Amniotic stem cell (primary cell): ENCODE results near the gene CCNL2.

Experiments
- DNase-seq: peaks from one replicate; lab custom pipeline; 2025; lab: John Stamatoyannopoulos, UW

The CCNL2 gene

DNA sequence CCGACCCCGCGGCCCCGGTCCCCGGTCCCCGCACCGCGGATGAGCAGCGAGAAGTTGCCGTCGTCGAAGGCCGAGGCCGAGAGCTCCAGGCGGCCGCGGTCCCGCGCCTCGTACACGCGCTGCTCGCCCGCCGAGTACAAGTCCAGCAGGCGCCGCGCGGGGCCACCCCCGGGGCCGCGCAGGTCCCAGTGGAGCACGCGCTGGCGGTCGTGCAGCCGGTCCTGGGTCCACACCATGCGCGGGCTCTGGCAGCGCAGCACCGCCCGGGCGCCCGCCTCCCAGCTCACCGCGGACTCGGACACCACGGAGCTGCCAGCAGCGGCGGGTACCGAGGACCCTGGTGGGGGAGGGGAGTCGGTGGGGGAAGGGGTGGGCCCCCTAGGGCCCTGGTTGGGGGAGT is 43.7 kb downstream of the CCNL2 start:
- DNase-seq, result no peak

DNA sequence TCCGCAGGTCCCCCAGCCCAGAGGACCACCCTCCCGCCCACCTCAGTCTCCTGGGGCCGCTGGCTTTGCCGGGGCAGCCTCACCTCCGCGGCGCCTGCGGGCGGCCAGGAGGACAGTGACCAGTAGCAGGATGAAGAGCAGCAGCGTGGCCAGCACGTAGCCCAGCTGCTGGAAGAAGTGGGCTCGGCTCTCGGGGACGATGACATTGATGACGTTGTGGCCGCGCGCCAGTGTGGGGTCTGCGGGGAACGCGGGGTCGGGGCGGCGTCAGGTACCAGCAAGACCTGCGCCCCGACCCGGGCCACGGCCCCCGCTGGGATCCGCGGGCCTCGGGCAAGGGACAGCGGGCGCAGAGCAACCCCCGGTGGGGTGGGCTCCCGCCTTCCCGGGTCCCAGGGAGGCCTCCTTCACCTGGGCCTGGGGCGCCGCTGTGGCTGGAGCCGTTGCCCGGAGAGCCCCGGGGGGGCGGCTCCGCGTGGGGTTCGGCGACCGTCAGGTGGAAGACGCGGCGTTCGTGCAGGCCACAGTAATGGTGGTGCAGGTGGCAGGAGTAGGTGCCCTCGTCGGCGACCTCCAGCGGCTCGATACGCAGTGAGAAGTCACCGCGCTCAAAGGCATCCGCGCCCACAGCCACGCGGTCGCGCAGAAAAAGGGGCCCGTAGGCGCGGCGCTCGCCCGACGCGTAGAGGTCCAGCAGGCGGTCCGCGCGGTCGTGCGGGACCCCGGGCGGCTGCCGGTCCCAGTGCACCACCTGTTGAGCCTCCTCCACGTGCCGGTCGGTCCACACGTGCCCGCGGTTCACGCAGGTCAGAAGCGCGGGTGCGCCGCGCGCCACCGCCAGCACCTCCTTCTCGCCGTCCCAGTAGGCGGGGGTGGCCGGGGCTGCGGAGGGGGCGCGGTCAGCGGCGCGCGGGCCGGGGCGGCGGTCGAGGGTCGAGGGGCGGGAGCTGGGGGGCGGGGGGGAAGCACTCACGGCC is 44.6 kb downstream of the CCNL2 start:
- no peak for DNase-seq

DNA sequence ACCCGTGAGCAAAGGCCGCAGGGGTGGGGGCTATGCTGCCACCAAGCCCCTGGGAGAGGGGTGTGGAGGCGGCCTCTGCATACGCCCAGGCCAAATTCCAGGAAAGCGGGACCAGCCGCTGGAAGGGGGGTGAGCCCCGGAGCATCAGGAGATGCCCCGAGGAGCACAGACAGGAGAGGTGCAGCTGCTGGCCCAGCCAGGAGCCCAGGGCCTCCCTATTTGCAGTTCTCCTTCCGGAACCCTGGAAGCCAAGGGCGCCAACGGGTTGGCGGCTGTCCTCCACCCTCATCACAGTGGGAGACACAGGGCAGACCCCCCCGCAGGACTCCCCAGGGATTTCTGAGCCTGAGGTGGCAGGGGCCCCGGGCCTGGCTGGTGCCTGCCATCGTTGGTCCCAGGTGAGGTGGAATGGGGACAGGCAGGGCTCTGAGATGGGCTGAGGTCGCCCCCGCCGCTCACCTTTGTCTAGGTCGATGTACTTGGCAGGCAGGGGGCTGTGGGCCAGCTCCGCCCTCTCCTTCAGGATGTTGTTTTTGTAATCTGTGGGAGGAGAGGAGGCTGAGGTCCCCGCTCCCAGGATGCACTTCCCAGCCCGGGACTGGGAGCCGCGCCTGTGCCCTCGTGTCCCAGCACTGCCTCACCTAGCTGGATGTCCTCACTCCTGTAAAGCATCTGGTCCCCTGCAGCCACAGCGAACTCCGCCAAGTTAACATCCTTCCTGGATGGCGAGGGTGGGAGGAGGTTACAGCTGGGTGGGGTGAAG is 45.6 kb downstream of the CCNL2 start:
- no peak for DNase-seq

DNA sequence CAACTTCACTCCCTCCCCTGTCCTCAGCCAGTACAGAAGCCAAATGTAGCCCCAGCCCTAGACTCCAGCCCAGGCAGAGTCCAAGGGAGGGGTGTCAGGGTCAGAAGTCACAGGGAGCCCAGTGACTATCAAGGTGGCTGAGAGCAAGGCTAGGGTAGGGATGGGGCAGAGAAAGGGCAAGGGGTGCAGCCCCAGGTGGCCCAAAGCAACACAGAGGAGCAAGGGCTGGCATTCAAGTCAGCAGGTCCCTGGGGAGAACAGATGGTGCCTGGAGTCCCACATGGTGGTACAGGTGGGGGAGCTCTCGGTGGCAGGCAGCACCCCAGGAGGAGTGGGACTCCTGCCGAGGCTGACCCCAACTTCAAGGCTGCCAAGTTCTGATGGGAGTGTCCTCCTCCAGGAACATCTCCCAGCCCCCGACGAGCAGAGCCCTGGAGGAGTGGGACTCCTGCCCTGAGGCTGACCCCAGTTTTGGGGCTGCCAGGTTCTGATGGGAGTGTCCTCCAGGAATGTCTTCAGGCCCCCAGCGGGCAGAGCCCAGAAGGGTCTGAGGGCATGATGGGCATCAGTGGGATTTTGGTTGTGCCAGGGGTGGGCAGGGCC is 46.2 kb downstream of the CCNL2 start:
- no peak for DNase-seq

DNA sequence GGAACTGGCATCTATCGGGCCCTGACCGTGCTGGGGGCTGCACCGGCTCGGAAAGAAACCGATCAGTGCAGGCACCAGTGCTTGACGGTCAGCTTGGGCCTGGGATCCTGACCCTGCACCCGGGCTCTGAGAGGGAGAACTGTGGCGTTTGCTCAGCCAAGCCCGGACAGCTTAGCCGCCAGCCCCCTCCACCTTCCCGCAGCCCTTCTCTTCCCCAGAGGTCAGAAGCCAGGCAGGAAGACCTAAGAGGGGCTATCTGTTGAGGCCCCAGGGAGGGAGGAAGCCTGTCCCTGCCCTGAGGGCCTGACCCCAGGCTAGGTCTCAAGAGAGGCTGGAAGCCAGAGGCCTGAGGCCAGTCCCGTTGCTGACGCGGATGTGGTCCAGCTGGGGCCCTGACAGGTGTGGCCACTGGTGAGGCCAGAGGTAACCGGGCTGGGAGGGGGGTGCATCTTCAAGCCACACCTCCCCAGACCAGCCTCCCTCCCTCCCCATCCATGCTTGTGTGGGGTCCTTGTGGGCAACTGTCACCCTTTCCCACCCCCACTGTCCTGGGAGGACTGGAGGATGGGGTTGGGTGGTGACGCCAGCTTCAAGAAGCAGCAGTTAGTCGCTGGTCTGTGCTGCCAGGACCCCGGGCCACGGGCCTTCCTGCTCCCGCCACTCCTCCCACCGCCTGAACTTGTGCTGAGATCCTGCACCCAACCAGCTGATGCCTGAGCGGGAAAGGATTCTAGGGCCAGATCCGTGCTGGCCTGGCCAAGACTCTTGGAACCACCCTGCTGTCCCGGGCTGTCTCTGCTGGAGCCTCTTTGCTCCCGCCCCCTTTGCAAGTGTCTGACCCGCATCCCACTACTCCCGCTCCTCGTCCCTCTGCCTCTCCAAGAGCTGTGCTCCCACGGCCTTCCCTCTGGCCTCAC is 47.4 kb downstream of the CCNL2 start:
- no peak for DNase-seq

DNA sequence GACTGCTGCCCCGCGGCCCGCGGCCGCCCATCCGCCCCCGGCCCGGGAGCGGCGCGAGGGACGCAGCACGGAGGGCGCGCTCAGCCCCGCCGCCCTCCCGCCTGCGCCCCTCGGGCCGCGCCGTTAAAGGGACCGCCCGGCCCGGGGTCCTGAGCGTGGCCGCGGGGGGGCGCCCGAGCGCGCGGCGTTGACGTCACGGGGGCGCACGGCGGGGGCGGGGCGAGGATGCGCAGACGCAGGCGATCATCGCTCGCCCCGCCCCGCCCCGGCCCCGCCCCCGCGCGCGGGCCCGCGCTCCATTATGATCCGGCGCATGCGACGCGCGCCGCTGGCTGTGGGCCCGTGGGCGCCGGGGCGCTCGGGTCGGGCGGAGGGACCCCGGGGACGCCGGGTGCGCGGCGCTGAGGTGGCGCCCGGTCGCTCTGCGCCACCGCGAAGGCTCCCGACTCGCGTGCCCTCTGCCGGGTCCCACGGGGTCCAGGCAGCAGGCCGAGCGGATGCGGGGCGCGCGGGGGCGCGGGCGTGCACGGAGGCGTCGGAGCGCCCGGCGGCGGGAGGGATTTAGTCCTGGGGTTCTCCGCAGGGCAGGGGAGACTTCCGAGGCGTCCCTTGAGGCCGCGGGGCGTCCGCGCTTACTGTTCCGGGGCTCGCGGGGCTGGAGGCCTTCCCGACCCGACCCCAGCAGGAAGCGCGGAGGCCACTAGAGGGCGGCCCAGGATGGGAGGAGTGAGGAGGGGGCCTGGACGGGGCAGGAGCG is 49.7 kb downstream of the CCNL2 start, which contains the start of gene DVL1:
Gene DVL1, minus strand, starts transcription at position 163 of the 757 bp plus-strand sequence. CDS start 353 bp downstream, outside the sequence.
- peak; percentile 63 for DNase-seq

DNA sequence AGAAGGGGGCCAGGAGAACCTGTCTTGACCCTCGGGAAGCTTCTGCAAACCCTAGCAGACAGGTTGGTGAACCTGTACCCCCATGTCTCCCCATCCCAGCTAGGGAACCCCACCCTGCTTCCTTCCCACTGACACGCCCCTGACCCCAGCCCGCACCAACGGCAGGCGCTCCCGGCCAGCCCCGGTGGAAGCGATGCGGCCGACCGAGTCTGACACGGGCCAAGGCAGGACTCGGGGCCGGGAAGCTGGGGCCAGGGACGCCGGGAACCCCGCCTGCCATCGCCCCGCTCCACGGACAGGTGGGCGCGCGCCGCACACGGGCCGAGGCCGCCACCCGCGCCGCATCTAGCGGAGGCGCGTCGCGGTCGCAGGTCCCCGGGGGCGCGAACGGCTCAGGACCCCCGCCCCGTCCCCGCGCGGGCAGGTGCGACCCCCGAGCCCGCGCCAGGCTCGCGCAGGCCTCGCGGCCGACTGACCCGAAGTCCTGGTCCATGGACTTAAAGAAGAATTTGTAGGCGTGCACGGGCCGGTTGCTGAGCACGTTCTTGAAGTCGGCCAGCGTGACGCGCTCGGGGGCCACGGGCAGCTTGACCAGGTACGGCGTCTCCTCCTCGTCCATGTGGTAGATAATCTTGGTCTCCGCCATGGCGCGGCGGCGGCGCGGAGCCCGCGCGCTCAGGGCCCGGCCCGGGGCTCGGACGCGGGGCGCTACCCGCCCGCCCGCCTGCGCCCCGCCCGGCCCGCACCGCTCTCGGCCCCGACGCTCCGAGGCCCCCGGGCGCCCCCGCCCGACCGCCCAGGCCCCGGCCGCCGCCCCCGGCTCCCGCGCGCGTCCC is 50.5 kb downstream of the CCNL2 start:
- no peak for DNase-seq

DNA sequence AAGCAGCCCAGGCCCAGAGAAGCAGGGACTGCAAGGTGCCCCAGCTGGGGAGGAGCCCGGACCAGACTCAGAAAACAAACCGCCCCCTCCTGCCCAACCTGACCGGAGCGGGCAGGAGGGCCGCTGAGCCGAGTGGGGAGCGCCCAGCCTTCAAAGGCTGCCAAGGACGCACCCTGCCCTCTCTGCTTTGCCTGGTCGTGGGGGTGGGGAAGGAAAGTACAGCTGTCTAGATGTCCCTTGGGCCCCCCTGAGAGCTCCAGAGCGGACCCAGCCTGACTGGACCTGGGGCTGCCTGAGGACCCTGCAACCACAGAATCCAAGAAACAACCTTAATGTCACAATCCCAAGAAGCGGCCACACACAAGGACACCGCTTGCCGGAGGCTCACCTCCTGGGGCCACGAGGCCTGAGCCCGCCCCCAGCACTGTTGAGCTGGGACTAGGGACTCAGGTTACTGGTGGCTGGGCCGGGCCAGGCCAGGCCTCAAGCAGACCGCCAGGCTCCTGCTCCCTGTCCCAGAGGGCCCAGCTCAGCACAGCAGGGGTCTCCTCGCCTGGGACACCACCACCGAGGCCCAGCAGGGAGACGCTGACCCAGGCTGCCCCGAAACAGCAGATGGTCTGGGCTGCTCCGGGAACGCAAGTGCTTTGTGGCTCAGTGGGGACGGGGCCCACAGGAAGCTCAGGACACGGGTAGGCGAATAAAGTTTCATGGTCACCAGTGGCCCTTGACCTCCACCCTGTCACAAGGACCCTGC is 51.3 kb downstream of the CCNL2 start:
- no peak for DNase-seq

DNA sequence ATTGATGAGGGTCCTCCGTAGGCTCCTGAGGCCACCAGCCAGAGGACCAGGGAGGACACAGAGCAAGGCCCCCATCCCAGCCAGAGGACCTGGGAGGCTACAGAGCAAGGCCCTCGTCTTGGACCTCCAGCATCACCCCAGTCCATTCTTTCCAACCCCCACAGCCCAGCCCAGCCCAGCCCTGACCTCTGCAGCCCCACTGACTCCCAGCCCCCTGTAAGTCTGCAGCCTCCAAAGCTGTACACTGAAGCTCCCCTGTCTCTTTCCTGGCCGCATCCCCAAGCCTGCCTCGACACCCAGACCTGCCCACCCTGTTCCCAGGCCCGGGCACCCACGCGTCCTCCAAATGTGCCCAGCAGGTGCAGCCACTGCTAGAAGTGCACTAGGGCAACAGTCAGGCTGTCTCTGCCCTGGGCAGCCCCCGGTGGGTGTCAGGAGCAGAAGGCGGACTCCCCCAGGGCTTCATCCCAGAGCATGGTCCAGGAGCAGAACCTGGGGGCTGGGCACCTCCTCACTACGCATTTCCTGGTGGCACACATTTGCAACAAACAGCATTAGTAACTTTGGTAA is 52.0 kb downstream of the CCNL2 start:
- DNase-seq, result no peak

DNA sequence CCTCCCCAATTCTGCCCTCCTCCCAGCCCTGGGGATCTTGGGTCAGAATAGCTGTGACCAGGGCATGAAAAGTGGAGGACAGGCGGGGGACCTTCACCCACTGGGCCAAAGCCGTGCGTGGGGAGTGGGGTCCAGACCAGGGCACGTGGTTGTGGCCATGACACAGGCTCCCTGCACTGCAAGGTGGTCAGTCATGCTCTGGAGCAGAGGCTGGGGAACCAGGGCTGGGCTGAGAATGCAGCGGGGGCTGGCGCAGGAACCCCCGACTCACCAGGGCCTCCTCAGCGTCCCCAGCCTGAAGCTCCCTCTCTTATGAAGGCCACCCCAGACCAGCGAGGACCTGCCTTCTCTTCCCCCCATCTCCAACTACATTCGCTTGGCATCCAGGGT is 52.6 kb downstream of the CCNL2 start:
- no peak for DNase-seq

DNA sequence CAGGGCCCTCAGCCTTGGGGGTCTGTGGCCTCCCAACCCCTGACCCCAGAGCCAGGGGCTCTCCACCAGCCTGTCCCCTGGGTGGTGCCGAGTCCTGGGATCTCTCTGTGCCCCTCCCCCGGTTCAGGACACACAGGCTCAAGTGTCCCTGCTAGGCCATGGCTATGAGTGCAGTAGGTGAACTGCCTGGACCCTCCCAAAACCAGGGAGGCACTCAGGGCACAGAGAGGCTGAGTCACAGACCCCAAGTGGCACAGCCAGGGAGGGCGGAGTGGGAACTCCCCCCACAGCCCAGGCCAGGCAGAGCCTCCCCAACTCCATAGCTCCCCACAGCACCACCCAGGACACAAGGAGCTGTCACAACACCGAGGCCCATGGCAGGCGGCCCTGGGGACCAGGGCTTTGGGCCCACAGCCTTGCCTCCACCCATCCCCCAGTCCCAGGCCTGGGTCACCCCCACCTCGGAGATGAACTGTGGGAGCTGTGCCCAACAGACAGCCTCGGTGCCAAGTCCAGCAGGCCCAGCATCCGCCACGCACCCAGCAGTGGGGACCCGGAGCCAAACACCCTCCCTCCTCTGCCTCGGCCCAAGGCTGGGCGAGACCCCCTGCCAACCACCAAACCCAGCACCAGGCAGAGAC is 53.2 kb downstream of the CCNL2 start:
- no peak for DNase-seq

DNA sequence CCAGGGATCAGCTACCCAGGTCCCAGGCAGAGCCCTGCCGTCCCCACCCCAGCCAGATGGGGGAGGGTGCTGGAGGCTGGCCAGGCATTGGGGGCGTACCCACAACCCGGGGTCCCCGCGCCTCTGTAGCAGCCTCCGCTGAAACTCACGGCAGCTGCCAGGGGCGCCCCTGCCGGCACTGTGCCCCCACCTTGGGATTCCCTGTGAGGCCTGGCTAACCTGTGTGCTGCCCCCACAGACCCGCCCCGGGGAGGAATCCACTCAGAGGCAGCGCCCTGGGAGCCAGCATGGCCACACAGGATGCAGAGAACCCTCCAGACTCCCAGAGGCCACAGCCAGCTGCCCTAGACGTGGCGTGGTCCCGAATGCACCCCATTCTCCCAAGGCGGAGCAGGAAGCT is 53.8 kb downstream of the CCNL2 start:
- no peak for DNase-seq

DNA sequence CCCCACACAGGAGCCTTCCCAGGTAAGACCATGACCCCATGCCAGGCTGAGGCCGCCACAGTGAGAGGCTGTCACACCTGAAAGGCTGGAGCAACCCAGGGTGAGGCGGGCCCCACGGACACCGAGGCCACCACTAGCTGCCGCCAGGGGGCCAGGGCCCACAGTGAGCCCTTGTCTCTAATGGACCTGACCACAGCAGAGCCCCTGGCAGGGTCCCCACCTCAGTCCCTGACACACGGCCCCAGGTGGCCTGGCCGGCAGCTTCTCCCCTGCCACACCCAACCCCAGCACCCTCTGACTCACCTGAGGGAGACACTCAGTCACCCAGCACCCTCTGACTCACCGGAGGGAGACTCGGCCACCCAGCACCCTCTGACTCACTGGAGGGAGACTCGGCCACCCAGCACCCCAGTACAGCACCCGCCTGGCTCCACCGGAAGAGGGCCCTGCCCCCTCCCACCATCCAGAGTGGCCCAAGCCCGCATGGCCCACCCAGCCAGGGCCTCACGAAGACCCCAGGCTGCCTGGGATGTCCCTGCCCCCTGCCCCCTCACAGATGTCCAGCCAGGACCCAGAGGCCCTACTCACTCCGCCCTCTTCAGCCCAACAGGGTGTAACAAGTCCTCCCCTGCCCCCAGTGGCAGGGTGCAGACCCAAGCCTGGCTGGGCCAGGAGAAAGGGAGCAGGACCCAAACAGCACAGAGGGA is 54.3 kb downstream of the CCNL2 start:
- peak; percentile 60 for DNase-seq

DNA sequence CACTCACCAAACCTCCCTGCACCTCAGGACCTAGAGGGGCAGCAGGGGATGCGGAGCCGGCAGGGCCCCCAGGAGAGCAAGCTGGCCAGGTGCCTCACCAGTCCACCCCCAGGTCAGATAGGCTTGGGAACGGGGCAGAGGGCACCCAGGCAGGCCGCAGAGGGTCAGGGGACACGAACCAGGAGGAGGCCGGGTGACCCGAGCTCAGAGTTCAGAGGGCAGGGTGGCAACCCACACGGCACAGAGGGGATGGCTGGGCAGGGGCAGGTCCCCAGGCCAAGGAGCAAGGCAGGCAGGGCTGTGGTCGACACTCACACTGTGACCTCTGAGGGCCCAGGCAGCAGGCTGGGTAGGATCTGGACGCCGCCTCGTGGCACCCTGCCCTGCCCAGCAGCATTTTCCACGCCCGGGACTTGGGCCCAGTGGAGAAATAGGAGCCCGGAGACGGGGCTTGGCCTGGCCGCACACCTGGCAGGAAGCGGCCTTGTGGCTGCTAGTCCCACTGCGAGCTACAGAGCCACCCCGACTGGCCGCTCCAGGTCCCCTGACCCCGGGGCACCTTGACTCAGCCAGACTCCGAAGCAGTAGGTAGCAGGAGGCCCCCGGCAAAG is 55.2 kb downstream of the CCNL2 start:
- no peak for DNase-seq

DNA sequence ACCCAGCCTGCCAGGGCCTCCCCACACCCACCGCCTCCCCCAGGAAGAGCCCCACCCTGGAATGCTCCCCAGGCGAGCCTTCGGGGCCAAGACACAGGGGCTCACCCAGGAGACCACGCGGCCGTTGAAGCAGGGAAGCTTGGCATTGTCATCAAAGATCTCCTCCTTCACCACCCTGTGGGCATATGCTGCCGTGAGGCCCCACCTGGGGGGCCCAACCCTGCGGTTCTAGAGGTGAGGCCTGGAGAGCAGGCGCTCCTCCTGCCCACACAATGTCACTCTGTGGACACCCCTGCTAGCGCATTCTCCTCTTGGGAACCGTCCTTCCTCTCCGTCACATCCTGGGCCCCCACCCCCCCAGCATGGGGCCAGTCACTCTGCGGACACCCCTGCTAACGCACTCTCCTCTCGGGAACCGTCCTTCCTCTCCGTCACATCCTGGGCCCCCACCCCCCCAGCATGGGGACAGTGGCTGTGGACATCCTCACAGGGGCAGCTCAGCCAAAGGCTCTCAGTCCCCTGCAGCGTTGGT is 56.5 kb downstream of the CCNL2 start:
- no peak for DNase-seq

DNA sequence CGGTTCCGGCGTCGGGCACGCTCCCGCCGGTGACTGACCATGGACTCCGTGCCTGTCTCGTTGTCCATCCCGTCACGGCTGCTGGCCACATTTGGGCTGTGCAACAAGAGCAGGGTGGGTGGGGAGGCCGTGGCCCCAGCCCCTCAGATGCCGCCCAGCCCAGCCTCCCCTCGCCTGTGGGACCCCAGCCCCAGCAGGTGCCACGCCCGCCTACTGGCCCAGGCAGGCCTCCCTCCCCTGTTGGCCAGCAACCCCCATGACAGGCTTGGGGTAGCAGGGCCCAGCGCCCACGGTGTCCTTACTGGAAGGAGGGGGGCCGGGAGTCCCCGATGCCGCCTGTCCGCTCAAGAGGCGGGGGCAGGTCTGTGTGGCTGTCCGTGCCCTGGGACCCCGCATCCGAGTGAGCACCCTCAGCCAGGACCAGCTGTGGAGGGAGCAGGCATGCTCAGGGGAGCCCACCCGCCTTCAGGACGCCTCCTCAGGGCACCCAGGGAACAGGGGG is 57.0 kb downstream of the CCNL2 start:
- no peak for DNase-seq

DNA sequence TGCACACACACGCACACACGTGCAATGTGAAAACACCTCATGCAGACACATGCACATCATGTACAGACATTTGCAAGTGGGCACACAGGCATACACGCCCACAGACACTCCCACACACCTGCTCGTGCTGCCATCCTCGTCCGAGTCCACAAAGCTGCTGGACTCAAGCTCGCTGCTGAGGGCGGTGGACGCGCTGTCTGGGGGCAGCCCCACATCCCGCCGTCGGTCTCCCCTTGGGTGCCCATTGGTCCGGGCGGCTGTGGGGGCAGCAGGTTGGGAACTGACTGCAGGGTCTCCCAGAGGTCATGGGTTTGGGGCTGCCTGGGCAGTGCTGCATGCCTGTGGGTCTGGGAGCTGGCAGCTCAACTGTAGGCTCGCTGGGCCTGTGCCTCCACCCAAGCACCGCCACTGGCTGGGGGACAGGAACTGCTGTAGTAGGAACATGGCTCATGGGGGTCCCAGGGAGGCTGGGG is 57.5 kb downstream of the CCNL2 start:
- DNase-seq, result no peak
